GM12878 (cell line): ENCODE measurements around the gene LRRN2. TPM values are rescaled to one million over a fixed set of nuclear protein-coding genes. Genes with fewer than 3 reads are reported as not detected.
A peak's percentile ranks its signal among the peaks of the same experiment; 100 is the strongest.

Experiments used
- ATAC-seq: fragments of 200-7000 bp; cut with Tn5 transposase; 3 replicates; pipeline ENCODE4 v1.9.1; 2020; ENCODE audit warnings: mild to moderate bottlenecking, moderate library complexity
- BruUV-seq: library from RNA; stranded (reverse); fragments of 400-500 nt; replicated peaks from 2 replicates; lab custom pipeline; 2021; lab: Mats Ljungman, UMichigan
- CTCF ChIA-PET: fragments of 300-600 bp; sonication (Branson Sonifier 250); formaldehyde crosslinking; extraction: SDS; loops from one replicate; lab custom pipeline; 2021; ENCODE audit warnings: inconsistent platforms; lab: Yijun Ruan, JAX
- POLR2A ChIA-PET: fragments of 350-600 bp; formaldehyde crosslinking; extraction: SDS; loops from one replicate; lab custom pipeline; 2021; ENCODE audit warnings: inconsistent platforms; lab: Charles Lee
- RAD21 ChIA-PET: fragments of 300-600 bp; sonication (Branson Sonifier 250); formaldehyde crosslinking; loops from one replicate; lab custom pipeline; 2023; ENCODE audit warnings: antibody characterized with exemption; ENCODE audit not compliant: unreplicated experiment; lab: Charles Lee
- SMC1A ChIA-PET: fragments of 300-600 bp; sonication (Branson Sonifier 250); formaldehyde crosslinking; loops from one replicate; lab custom pipeline; 2023; ENCODE audit not compliant: unreplicated experiment, uncharacterized antibody; lab: Charles Lee
- DNase-seq: peaks from one replicate; pipeline ENCODE4 v3.0.0-alpha.2; 2011; ENCODE audit warnings: low read depth, low spot score
- FAIRE-seq: peaks from 3 replicates; lab custom pipeline; 2011; peaks lifted over from hg19 to GRCh38; lab: Jason Lieb, UNC
- H2AFZ ChIP-seq: 2 replicates; pipeline ENCODE4 v1.6.0; 2011; ENCODE audit warnings: low read depth, low read length, control low read depth; ENCODE audit not compliant: control insufficient read depth
- H3K27ac ChIP-seq: 2 replicates; pipeline ENCODE4 v1.5.1; 2011; ENCODE audit warnings: control low read depth; ENCODE audit not compliant: control insufficient read depth, insufficient read depth
- H3K27me3 ChIP-seq, 2 experiments: replicated peaks in 1 of 2; 2 replicates each; pipeline versions ENCODE4 v1.6.0 to v1.6.1; 2011; ENCODE audit warnings: low read length in 1 of 2; ENCODE audit not compliant: control insufficient read depth in 2 of 2, insufficient read depth in 2 of 2
- H3K36me3 ChIP-seq, 2 experiments: 2 replicates each; pipeline ENCODE4 v1.5.1; 2011; ENCODE audit warnings: low read length in 1 of 2; ENCODE audit not compliant: control insufficient read depth in 2 of 2, insufficient read depth in 2 of 2
- H3K4me1 ChIP-seq: 2 replicates; pipeline ENCODE4 v1.6.1; 2011; ENCODE audit warnings: mild to moderate bottlenecking, low read length, moderate library complexity, mixed read lengths; ENCODE audit not compliant: control insufficient read depth, insufficient read depth
- H3K4me2 ChIP-seq: 2 replicates; pipeline ENCODE4 v1.6.0; 2011; ENCODE audit warnings: control low read depth; ENCODE audit not compliant: control insufficient read depth, insufficient read depth
- H3K4me3 ChIP-seq: fragments of 200-600 bp; sonication (generic); 2 replicates; pipeline ENCODE4 v1.5.1; 2016
- H3K79me2 ChIP-seq: 2 replicates; pipeline ENCODE4 v1.6.0; 2011; ENCODE audit warnings: low read length; ENCODE audit not compliant: control insufficient read depth, insufficient read depth
- H3K9ac ChIP-seq: 2 replicates; pipeline ENCODE4 v1.8.0; 2011; ENCODE audit warnings: low read length, control low read depth, mixed read lengths; ENCODE audit not compliant: control insufficient read depth, insufficient read depth
- H3K9me3 ChIP-seq: replicated peaks from 3 replicates; pipeline ENCODE4 v1.5.1; 2011; ENCODE audit warnings: mild to moderate bottlenecking, low read length; ENCODE audit not compliant: control insufficient read depth, insufficient read depth
- H4K20me1 ChIP-seq: 2 replicates; pipeline ENCODE4 v1.6.0; 2011; ENCODE audit not compliant: control insufficient read depth, insufficient read depth
- CHD1 ChIP-seq: IDR thresholded peaks from 2 replicates; pipeline ENCODE4 v1.6.1; 2012; ENCODE audit warnings: low read depth, low read length, improper control_type of control experiment
- CHD4 ChIP-seq: fragments of 200-600 bp; sonication (generic); IDR thresholded peaks from 2 replicates; pipeline ENCODE4 v1.6.1; 2016; ENCODE audit warnings: mild to moderate bottlenecking
- CUX1 ChIP-seq: IDR thresholded peaks from 2 replicates; pipeline ENCODE4 v1.6.1; 2012; ENCODE audit warnings: improper control_type of control experiment, low read depth, low read length; ENCODE audit not compliant: insufficient replicate concordance
- DPF2 ChIP-seq: fragments of 450-650 bp; IDR thresholded peaks from 2 replicates; pipeline ENCODE4 v1.6.1; 2017; ENCODE audit warnings: mild to moderate bottlenecking
- GABPA ChIP-seq: IDR thresholded peaks from 2 replicates; pipeline ENCODE4 v1.6.1; 2014; ENCODE audit warnings: antibody characterized with exemption, low read depth, mild to moderate bottlenecking, inconsistent platforms
- JUND ChIP-seq: IDR thresholded peaks from 2 replicates; pipeline ENCODE4 v1.6.1; 2012; ENCODE audit warnings: low read depth, mild to moderate bottlenecking, low read length, improper control_type of control experiment, moderate library complexity
- NR2C2 ChIP-seq: IDR thresholded peaks from 2 replicates; pipeline ENCODE4 v1.6.1; 2011; ENCODE audit warnings: borderline replicate concordance, low read depth; ENCODE audit not compliant: control insufficient read depth, insufficient read length
- POLR2A ChIP-seq: IDR thresholded peaks from 2 replicates; pipeline ENCODE4 v1.6.1; 2011; ENCODE audit warnings: low read depth, mild to moderate bottlenecking, low read length
- POU2F2 ChIP-seq: IDR thresholded peaks from 3 replicates; pipeline ENCODE4 v1.6.1; 2011; ENCODE audit warnings: low read depth, mild to moderate bottlenecking, low read length, borderline replicate concordance
- RB1 ChIP-seq: fragments of 450-650 bp; formaldehyde crosslinking; IDR thresholded peaks from 2 replicates; pipeline ENCODE4 v1.6.1; 2017; ENCODE audit warnings: mild to moderate bottlenecking, borderline replicate concordance
- SMAD5 ChIP-seq: IDR thresholded peaks from 2 replicates; pipeline ENCODE4 v1.6.1; 2016; ENCODE audit warnings: antibody characterized with exemption, low read depth
- in situ Hi-C: fragments of 300-500 bp; cut with MboI; formaldehyde crosslinking; loops from 9 replicates; pipeline ENCODE4 v1.14.3; 2018; ENCODE audit warnings: mixed read lengths
- intact Hi-C: fragments of 100-400 bp; cut with micrococcal nuclease; formaldehyde crosslinking; loops from one replicate; pipeline ENCODE4 v1.14.2; 2022; ENCODE audit not compliant: unreplicated experiment
- polyA plus RNA-seq, 11 experiments: library from polyadenylated mRNA; depleted of rRNA in 4 of 11; unstranded in 6 of 11; stranded (reverse) in 5 of 11; fragments of >200 nt; fragmentation: Nextera tagmentation in 4 of 11; fragmentation: Illumina TruSeq in 1 of 11; extraction: Ambion mirVana in 4 of 11; extraction: Trizol in 1 of 11; gene quantifications; 1 replicate in 1 of 11; 2 replicates in 10 of 11; pipeline versions ENCODE4 v1.2.1 to v1.2.3, GENCODE V29; 2011 to 2016; ENCODE audit warnings: inconsistent platforms in 2 of 11, missing spikeins in 2 of 11, low read depth in 1 of 11
- total RNA-seq, 4 experiments: library from RNA; depleted of rRNA in 3 of 4; stranded (reverse); fragments of >200 nt in 3 of 4; fragmentation: Illumina TruSeq in 1 of 4; extraction: Trizol in 1 of 4; gene quantifications; 2 replicates each; pipeline versions ENCODE4 v1.2.1 to v1.2.3, GENCODE V29; 2013 to 2021
- TF ChIP-seq, protein P1 (sequence below): fragments of 450-650 bp; IDR thresholded peaks from 2 replicates; pipeline ENCODE4 v1.6.1; 2016; ENCODE audit warnings: mild to moderate bottlenecking, moderate library complexity, borderline replicate concordance
- TF ChIP-seq, protein P2 (sequence below): fragments of 150-350 bp; IDR thresholded peaks from 2 replicates; pipeline ENCODE4 v1.6.1; 2016; ENCODE audit warnings: low read depth, low read length

LRRN2 gene
- total and polyA plus RNA-seq, 10 of the 15 experiments (the other 5 are each of a cell fraction or from before 2014, with no cell fraction given): not detected

GRCh38 chr1:204662530-204662929 is 23.0 kb downstream of the LRRN2 start:
- no peak overlapping the region for H3K4me3 ChIP-seq
- no peak overlapping the region for H3K27ac ChIP-seq
- ChIA-PET CTCF (no interaction called here), POLR2A (no interaction called here), RAD21 (no interaction called here), SMC1A (interaction anchor here (0.7 to 1.2 kb wide), 2 partner anchors 25 to 101 kb away, joined by 3 read pairs; no protein-coding TSS in a partner anchor)
- no peak overlapping the region for H3K9ac ChIP-seq
- FAIRE-seq: peak; percentile 7
- ATAC-seq: no peak
- H3K36me3 ChIP-seq: no peaks in the 10 kb centered on the region
- in situ Hi-C loops (no loop called here), intact Hi-C loops (no loop called here)
- H3K9me3 ChIP-seq: no peaks in the 10 kb centered on the region
- H3K4me2 ChIP-seq: no peak overlapping the region
- TF ChIP-seq POLR2A (no peak), GABPA (no peak), NR2C2 (no peak), SMAD5 (no peak), CHD4 (no peak), CHD1 (no peak), CUX1 (no peak), DPF2 (no peak), POU2F2 (no peak), RB1 (no peak), JUND (no peak)
- TF ChIP-seq, protein P1, sequence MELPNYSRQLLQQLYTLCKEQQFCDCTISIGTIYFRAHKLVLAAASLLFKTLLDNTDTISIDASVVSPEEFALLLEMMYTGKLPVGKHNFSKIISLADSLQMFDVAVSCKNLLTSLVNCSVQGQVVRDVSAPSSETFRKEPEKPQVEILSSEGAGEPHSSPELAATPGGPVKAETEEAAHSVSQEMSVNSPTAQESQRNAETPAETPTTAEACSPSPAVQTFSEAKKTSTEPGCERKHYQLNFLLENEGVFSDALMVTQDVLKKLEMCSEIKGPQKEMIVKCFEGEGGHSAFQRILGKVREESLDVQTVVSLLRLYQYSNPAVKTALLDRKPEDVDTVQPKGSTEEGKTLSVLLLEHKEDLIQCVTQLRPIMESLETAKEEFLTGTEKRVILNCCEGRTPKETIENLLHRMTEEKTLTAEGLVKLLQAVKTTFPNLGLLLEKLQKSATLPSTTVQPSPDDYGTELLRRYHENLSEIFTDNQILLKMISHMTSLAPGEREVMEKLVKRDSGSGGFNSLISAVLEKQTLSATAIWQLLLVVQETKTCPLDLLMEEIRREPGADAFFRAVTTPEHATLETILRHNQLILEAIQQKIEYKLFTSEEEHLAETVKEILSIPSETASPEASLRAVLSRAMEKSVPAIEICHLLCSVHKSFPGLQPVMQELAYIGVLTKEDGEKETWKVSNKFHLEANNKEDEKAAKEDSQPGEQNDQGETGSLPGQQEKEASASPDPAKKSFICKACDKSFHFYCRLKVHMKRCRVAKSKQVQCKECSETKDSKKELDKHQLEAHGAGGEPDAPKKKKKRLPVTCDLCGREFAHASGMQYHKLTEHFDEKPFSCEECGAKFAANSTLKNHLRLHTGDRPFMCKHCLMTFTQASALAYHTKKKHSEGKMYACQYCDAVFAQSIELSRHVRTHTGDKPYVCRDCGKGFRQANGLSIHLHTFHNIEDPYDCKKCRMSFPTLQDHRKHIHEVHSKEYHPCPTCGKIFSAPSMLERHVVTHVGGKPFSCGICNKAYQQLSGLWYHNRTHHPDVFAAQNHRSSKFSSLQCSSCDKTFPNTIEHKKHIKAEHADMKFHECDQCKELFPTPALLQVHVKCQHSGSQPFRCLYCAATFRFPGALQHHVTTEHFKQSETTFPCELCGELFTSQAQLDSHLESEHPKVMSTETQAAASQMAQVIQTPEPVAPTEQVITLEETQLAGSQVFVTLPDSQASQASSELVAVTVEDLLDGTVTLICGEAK: no peak
- TF ChIP-seq, protein P2, sequence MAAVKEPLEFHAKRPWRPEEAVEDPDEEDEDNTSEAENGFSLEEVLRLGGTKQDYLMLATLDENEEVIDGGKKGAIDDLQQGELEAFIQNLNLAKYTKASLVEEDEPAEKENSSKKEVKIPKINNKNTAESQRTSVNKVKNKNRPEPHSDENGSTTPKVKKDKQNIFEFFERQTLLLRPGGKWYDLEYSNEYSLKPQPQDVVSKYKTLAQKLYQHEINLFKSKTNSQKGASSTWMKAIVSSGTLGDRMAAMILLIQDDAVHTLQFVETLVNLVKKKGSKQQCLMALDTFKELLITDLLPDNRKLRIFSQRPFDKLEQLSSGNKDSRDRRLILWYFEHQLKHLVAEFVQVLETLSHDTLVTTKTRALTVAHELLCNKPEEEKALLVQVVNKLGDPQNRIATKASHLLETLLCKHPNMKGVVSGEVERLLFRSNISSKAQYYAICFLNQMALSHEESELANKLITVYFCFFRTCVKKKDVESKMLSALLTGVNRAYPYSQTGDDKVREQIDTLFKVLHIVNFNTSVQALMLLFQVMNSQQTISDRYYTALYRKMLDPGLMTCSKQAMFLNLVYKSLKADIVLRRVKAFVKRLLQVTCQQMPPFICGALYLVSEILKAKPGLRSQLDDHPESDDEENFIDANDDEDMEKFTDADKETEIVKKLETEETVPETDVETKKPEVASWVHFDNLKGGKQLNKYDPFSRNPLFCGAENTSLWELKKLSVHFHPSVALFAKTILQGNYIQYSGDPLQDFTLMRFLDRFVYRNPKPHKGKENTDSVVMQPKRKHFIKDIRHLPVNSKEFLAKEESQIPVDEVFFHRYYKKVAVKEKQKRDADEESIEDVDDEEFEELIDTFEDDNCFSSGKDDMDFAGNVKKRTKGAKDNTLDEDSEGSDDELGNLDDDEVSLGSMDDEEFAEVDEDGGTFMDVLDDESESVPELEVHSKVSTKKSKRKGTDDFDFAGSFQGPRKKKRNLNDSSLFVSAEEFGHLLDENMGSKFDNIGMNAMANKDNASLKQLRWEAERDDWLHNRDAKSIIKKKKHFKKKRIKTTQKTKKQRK: no peak
- H3K27me3 ChIP-seq: peaks cover under 1 to 5% of the 10 kb centered on the region in 2 experiments; a peak in 2 of 4 replicates
- no peaks in the 10 kb centered on the region for H3K79me2 ChIP-seq
- no peak for DNase-seq
- no TSS peak for BruUV-seq
- no peak overlapping the region for H2AFZ ChIP-seq
- no peaks in the 10 kb centered on the region; the same call in 1 of the 2 replicates for H4K20me1 ChIP-seq
- no peaks in the 10 kb centered on the region for H3K4me1 ChIP-seq
